Fibroblast of pulmonary artery (primary cell): ENCODE measurements around the gene SMAD3.

Experiments
- DNase-seq: peaks from one replicate; pipeline ENCODE4 v3.0.0-alpha.2; 2010; ENCODE audit warnings: low read depth
- H3K4me3 ChIP-seq: replicated peaks from 2 replicates; pipeline ENCODE4 v1.5.1; 2011; ENCODE audit warnings: low read depth, mild to moderate bottlenecking, control low read depth, low read length, moderate library complexity
- CTCF ChIP-seq: IDR thresholded peaks from 2 replicates; pipeline ENCODE4 v1.5.1; 2011; ENCODE audit warnings: mild to moderate bottlenecking, control low read depth, low read length, inconsistent platforms; ENCODE audit errors: missing control alignments

SMAD3 gene

GRCh38 chr15:67207555-67208207, 142.3 kb downstream of the SMAD3 start:
- no peak for TF ChIP-seq CTCF
- no peak for DNase-seq
- no peak overlapping the region for H3K4me3 ChIP-seq

GRCh38 chr15:67208396-67208795, 143.0 kb downstream of the SMAD3 start:
- no peak overlapping the region for H3K4me3 ChIP-seq
- no peak for TF ChIP-seq CTCF
- no peak for DNase-seq

GRCh38 chr15:67210555-67211168, 145.3 kb downstream of the SMAD3 start:
- no peak for TF ChIP-seq CTCF
- H3K4me3 ChIP-seq, result no peak overlapping the region
- DNase-seq, result no peak

GRCh38 chr15:67212684-67213367, 147.4 kb downstream of the SMAD3 start:
- no peak overlapping the region for H3K4me3 ChIP-seq
- TF ChIP-seq CTCF, result no peak
- DNase-seq, result no peak

- DNase-seq, result no peak
- no peak for TF ChIP-seq CTCF
- no peak overlapping the region for H3K4me3 ChIP-seq
Measured at GRCh38 chr15:67215102-67215501, 149.7 kb downstream of the SMAD3 start.

- TF ChIP-seq CTCF, result no peak
- no peak overlapping the region for H3K4me3 ChIP-seq
- DNase-seq, result no peak
Measured at GRCh38 chr15:67216859-67217258, 151.5 kb downstream of the SMAD3 start.

- DNase-seq, result no peak
- H3K4me3 ChIP-seq, result no peak overlapping the region
- no peak for TF ChIP-seq CTCF
Measured at GRCh38 chr15:67218428-67218827, 153.0 kb downstream of the SMAD3 start.
